RKO (cell line): ENCODE results near the gene MOB1A.

Experiments
- DNase-seq: peaks from one replicate; pipeline ENCODE4 v3.0.0-alpha.2; 2016; ENCODE audit warnings: low spot score

Gene MOB1A

DNA sequence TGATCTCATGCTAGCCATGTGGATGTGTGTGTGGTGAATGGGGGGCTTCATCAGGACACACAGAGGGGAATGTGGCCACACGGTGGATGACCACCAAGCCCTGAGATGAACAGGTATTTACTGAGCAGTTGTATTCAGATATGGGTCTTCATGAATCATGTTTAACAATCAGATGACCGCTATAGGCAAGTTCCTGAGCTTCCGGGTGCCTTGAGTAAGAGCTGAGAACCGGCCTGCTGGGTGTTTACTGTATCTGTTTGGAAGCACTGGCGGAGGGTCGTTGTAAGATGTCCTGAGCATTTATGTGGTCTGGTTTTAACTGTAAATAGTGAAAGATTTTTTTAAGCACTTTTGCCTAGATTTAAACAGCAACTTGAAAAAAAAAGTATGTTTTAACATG, 74.9 kb downstream of the MOB1A start:
- DNase-seq, result no peak
